Neural cell (in vitro differentiated cells): ENCODE data around the gene C10orf90.

Experiments used
- MXI1 ChIP-seq: fragments of 450-650 bp; conservative IDR thresholded peaks from 2 replicates; pipeline ENCODE4 v1.6.1; 2014; ENCODE audit warnings: antibody characterized with exemption, mild to moderate bottlenecking; ENCODE audit not compliant: poor library complexity, severe bottlenecking
- TF ChIP-seq, protein P1 (sequence below): fragments of 450-650 bp; IDR thresholded peaks from 2 replicates; pipeline ENCODE4 v1.5.1; 2014; ENCODE audit warnings: antibody characterized with exemption, mild to moderate bottlenecking, moderate library complexity; ENCODE audit not compliant: poor library complexity, severe bottlenecking

DNA sequence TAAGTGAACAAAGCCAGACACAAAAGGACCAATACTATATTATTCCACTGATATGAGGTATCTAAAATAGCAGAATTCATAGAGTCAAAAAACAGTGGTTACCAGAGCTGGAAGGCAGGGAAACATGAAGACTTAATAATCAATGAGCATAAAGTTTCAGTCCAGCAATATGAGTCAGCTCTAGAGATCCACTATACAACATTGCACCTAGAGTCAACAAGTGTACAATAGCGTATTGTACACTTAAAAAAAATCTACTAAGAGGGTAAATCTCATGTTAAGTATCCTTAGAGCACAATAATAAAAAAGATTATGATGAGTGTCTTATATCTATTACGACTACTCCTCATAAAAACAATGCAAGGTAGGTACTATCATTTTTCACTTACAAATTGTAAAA, 36.1 kb downstream of the C10orf90 start:
- TF ChIP-seq, protein P1, sequence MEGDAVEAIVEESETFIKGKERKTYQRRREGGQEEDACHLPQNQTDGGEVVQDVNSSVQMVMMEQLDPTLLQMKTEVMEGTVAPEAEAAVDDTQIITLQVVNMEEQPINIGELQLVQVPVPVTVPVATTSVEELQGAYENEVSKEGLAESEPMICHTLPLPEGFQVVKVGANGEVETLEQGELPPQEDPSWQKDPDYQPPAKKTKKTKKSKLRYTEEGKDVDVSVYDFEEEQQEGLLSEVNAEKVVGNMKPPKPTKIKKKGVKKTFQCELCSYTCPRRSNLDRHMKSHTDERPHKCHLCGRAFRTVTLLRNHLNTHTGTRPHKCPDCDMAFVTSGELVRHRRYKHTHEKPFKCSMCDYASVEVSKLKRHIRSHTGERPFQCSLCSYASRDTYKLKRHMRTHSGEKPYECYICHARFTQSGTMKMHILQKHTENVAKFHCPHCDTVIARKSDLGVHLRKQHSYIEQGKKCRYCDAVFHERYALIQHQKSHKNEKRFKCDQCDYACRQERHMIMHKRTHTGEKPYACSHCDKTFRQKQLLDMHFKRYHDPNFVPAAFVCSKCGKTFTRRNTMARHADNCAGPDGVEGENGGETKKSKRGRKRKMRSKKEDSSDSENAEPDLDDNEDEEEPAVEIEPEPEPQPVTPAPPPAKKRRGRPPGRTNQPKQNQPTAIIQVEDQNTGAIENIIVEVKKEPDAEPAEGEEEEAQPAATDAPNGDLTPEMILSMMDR = no peak
- TF ChIP-seq MXI1 = no peak
